ENCODE results near the gene SMAD3. TPM values are rescaled to one million over a fixed set of nuclear protein-coding genes. Genes with fewer than 3 reads are reported as not detected.

SMAD3 gene
- total RNA-seq, 2 donors from 2014 or later: 47.9 to 78.5 TPM

DNA sequence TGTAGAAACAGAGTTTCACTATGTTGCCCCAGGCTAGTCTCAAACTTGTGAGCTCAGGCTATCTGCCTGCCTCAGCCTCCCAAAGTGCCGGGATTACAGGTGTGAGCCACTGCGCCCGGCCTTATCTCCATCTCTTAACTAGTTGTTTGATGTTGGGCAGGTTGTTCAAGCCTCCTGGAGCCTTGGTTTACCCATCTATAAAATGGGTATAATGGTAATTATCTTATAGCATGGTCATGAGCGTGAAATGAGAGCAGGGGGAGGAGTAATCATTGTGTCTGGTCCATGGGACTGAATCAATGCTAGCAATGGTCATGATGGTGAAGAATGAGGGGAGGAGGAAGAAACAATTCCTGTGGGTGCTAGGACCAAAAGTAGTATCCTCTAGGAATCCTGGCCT is 32.0 kb downstream of the SMAD3 start:
- ATAC-seq (ENCODE audit: insufficient number of reproducible peaks, low FRiP score, low read depth): no peak
- Histone ChIP-seq H3K36me3 (no peaks in the 10 kb centered on the region), H3K9me3 (no peaks in the 10 kb centered on the region), H3K27me3 (replicated peaks; ENCODE audit: insufficient read depth) (no peaks in the 10 kb centered on the region), H3K4me1 (ENCODE audit: control insufficient read depth in 1 of 2, low read depth in 2 of 2) (peaks cover 8 to 37% of the 10 kb centered on the region in 2 donors), H3K27ac (no peak overlapping the region), H3K4me3 (no peak overlapping the region)
- DNase-seq (ENCODE audit: low spot score): no peak
- TF ChIP-seq, protein P1, sequence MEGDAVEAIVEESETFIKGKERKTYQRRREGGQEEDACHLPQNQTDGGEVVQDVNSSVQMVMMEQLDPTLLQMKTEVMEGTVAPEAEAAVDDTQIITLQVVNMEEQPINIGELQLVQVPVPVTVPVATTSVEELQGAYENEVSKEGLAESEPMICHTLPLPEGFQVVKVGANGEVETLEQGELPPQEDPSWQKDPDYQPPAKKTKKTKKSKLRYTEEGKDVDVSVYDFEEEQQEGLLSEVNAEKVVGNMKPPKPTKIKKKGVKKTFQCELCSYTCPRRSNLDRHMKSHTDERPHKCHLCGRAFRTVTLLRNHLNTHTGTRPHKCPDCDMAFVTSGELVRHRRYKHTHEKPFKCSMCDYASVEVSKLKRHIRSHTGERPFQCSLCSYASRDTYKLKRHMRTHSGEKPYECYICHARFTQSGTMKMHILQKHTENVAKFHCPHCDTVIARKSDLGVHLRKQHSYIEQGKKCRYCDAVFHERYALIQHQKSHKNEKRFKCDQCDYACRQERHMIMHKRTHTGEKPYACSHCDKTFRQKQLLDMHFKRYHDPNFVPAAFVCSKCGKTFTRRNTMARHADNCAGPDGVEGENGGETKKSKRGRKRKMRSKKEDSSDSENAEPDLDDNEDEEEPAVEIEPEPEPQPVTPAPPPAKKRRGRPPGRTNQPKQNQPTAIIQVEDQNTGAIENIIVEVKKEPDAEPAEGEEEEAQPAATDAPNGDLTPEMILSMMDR (IDR thresholded peaks at IDR 0.05): no peak

GRCh38 chr15:67097930-67098740 is 32.7 kb downstream of the SMAD3 start:
- peaks cover 8 to 34% of the 10 kb centered on the region in 2 donors for H3K4me1 ChIP-seq (ENCODE audit: control insufficient read depth in 1 of 2, low read depth in 2 of 2)
- ATAC-seq (ENCODE audit: insufficient number of reproducible peaks, low FRiP score, low read depth) (no peak), DNase-seq (ENCODE audit: low spot score) (no peak)
- no peaks in the 10 kb centered on the region for H3K9me3 ChIP-seq
- H3K27me3 ChIP-seq (replicated peaks; ENCODE audit: insufficient read depth): no peaks in the 10 kb centered on the region
- peak overlapping the region in 1 of 2 donors; percentile 37 for H3K27ac ChIP-seq
- no peaks in the 10 kb centered on the region for H3K36me3 ChIP-seq
- peak overlapping the region; percentile 38 for H3K4me3 ChIP-seq
- TF ChIP-seq, protein P1 (IDR thresholded peaks at IDR 0.05): no peak

GRCh38 chr15:67098768-67099282 is 33.4 kb downstream of the SMAD3 start:
- no peak for DNase-seq (ENCODE audit: low spot score)
- Histone ChIP-seq H3K36me3 (no peaks in the 10 kb centered on the region), H3K27me3 (replicated peaks; ENCODE audit: insufficient read depth) (no peaks in the 10 kb centered on the region), H3K9me3 (no peaks in the 10 kb centered on the region), H3K4me1 (ENCODE audit: control insufficient read depth in 1 of 2, low read depth in 2 of 2) (peaks cover 11 to 39% of the 10 kb centered on the region in 2 donors), H3K4me3 (peak overlapping the region; percentile 38), H3K27ac (peak overlapping the region in 1 of 2 donors; percentile 37)
- TF ChIP-seq, protein P1 (IDR thresholded peaks at IDR 0.05): no peak
- ATAC-seq (ENCODE audit: insufficient number of reproducible peaks, low FRiP score, low read depth): no peak

GRCh38 chr15:67100124-67100791 is 34.9 kb downstream of the SMAD3 start:
- H3K9me3 ChIP-seq: no peaks in the 10 kb centered on the region
- no peak for DNase-seq (ENCODE audit: low spot score)
- TF ChIP-seq, protein P1 (IDR thresholded peaks at IDR 0.05): no peak
- H3K36me3 ChIP-seq: no peaks in the 10 kb centered on the region
- H3K4me3 ChIP-seq: no peak overlapping the region
- no peak overlapping the region for H3K27ac ChIP-seq
- no peaks in the 10 kb centered on the region for H3K27me3 ChIP-seq (replicated peaks; ENCODE audit: insufficient read depth)
- ATAC-seq (ENCODE audit: insufficient number of reproducible peaks, low FRiP score, low read depth): no peak
- peaks cover 25 to 53% of the 10 kb centered on the region in 2 donors for H3K4me1 ChIP-seq (ENCODE audit: control insufficient read depth in 1 of 2, low read depth in 2 of 2)
